ENCODE results near the gene RAD18. TPM values are rescaled to one million over a fixed set of nuclear protein-coding genes. Genes with fewer than 3 reads are reported as not detected.

Gene RAD18
- total and polyA plus RNA-seq, 4 donors, result 1.2 to 9.0 (median 4.3) TPM

DNA sequence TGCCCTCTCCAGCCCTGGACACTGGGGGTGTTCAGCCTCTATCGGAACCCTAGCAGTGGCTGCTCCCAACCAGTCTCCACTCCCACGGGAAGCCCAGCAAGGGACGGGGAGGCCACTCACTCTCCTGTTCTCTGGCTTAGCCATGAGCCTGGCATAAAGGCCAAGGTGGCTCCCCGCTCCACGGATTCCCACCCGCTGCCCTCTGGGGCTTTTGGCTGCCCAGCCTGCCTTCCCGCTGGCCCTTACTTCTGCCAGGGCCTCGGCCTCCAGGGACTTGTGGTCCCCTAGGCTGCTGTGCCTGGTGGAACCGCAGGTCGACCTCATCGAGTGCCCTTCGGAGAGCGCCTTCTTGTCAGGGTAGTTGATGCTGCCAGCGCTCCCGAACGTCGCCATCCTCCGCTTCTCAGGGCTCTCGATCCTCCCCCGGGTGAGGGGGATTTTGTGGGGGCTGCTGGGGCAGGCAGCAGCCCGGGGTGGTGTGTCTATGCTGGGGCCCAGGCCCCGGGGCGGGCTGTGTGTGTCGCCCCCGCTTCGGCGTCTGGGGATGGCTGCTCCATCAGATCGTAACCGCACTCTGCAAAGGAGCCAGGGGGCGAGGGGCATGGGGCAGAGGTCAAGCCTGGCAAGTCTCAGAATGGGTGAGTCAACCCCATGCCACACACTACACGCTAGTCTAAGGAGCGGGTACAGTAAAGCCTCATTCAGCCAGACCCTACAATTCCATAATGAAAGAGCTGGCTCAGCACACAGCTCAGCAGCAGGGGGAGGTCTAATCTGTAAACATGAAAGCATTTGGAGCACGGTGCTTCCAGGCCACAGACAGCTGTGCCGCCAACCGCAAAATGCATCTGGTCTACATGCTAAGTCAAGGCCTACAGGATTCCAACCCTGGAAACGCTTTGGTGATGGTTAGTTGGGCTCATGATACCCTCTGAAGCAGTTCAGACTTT, 27.3 kb upstream of the RAD18 start (continued):
- TF ChIP-seq FOXA1 (IDR thresholded peaks at IDR 0.05) (no peak), EGR1 (IDR thresholded peaks at IDR 0.05; ENCODE audit: low read depth in 2 of 2) (no peak), HNF4A (conservative IDR thresholded peaks at IDR 0.05) (no peak), HNF4G (IDR thresholded peaks at IDR 0.05) (no peak), NR2F2 (IDR thresholded peaks at IDR 0.05) (no peak), GABPA (IDR thresholded peaks at IDR 0.05 in 1 of 2, conservative IDR thresholded peaks at IDR 0.05 in 1 of 2) (no peak)
- TF ChIP-seq, protein P1, sequence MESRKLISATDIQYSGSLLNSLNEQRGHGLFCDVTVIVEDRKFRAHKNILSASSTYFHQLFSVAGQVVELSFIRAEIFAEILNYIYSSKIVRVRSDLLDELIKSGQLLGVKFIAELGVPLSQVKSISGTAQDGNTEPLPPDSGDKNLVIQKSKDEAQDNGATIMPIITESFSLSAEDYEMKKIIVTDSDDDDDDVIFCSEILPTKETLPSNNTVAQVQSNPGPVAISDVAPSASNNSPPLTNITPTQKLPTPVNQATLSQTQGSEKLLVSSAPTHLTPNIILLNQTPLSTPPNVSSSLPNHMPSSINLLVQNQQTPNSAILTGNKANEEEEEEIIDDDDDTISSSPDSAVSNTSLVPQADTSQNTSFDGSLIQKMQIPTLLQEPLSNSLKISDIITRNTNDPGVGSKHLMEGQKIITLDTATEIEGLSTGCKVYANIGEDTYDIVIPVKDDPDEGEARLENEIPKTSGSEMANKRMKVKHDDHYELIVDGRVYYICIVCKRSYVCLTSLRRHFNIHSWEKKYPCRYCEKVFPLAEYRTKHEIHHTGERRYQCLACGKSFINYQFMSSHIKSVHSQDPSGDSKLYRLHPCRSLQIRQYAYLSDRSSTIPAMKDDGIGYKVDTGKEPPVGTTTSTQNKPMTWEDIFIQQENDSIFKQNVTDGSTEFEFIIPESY (IDR thresholded peaks at IDR 0.05), result no peak
- TF ChIP-seq, protein P2, sequence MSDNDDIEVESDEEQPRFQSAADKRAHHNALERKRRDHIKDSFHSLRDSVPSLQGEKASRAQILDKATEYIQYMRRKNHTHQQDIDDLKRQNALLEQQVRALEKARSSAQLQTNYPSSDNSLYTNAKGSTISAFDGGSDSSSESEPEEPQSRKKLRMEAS (IDR thresholded peaks at IDR 0.05), result no peak

DNA sequence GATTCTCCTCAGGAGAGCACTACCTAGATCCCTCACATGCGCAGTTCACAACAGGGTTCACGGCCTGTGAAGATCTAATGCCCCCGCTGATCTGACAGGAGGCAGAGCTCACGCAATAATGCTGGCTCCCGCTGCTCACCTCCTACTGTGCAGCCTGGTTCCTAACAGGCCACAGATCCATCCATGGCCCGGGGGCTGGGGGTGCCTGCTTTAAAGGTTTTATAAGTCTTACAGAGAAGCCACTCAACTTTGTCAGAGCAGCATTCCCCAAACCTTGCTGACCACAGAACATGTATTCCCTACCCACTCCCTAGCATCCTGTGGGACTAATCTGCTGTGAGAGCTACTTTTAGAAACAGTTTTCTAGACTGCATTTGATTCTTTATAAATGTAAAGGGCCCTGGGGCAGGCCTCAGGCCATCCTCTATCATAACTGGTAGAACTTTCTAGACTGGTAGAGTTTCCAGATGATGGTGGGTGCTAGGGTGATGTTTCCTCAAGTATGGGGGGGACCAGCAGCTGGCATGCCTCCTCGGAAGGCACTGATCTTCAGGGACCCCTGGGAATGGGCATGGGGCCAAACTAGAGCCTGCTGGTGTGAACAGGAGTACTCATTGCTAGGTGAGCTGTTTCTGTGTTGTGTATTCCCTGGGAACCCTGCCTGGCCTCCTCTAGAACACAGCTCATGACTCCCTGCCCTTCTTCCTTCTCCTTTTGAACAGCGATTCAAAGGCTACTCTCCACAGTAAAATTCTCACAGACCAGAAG, 25.7 kb upstream of the RAD18 start:
- Histone ChIP-seq H3K4me1 (ENCODE audit: control insufficient read depth in 4 of 4, insufficient read depth in 4 of 4, low read length in 3 of 4) (no peaks in the 10 kb centered on the region), H3K36me3 (ENCODE audit: control insufficient read depth in 4 of 4, insufficient read depth in 3 of 4, low read depth in 1 of 4, low read length in 3 of 4) (no peaks in the 10 kb centered on the region), H3K9me3 (ENCODE audit: control insufficient read depth in 4 of 4, low read length in 3 of 4) (no peaks in the 10 kb centered on the region), H3K9ac (ENCODE audit: low read depth in 1 of 2, low read length in 2 of 2) (no peak overlapping the region), H3K27ac (ENCODE audit: low read depth in 1 of 2, low read length in 2 of 2) (no peak overlapping the region), H3K4me3 (ENCODE audit: low read depth in 1 of 3, low read length in 3 of 3) (no peak overlapping the region), H3K27me3 (ENCODE audit: control insufficient read depth in 4 of 4, insufficient read depth in 4 of 4, low read length in 3 of 4) (no peaks in the 10 kb centered on the region)
- no peak for DNase-seq (ENCODE audit: low spot score)
- WGBS, result 90% methylated on average over 8 of the region's 8 CpGs
- TF ChIP-seq RXRA (IDR thresholded peaks at IDR 0.05) (no peak), GABPA (IDR thresholded peaks at IDR 0.05 in 1 of 2, conservative IDR thresholded peaks at IDR 0.05 in 1 of 2) (no peak), EGR1 (IDR thresholded peaks at IDR 0.05; ENCODE audit: low read depth in 2 of 2) (no peak), JUND (IDR thresholded peaks at IDR 0.05) (no peak), HNF4A (conservative IDR thresholded peaks at IDR 0.05) (no peak), HNF4G (IDR thresholded peaks at IDR 0.05) (no peak), FOXA2 (IDR thresholded peaks at IDR 0.05) (no peak), YY1 (IDR thresholded peaks at IDR 0.05) (no peak), FOXA1 (IDR thresholded peaks at IDR 0.05) (no peak), RAD21 (IDR thresholded peaks at IDR 0.05) (no peak)
- TF ChIP-seq, protein P3, sequence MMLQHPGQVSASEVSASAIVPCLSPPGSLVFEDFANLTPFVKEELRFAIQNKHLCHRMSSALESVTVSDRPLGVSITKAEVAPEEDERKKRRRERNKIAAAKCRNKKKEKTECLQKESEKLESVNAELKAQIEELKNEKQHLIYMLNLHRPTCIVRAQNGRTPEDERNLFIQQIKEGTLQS (IDR thresholded peaks at IDR 0.05), result no peak
- TF ChIP-seq, protein P4, sequence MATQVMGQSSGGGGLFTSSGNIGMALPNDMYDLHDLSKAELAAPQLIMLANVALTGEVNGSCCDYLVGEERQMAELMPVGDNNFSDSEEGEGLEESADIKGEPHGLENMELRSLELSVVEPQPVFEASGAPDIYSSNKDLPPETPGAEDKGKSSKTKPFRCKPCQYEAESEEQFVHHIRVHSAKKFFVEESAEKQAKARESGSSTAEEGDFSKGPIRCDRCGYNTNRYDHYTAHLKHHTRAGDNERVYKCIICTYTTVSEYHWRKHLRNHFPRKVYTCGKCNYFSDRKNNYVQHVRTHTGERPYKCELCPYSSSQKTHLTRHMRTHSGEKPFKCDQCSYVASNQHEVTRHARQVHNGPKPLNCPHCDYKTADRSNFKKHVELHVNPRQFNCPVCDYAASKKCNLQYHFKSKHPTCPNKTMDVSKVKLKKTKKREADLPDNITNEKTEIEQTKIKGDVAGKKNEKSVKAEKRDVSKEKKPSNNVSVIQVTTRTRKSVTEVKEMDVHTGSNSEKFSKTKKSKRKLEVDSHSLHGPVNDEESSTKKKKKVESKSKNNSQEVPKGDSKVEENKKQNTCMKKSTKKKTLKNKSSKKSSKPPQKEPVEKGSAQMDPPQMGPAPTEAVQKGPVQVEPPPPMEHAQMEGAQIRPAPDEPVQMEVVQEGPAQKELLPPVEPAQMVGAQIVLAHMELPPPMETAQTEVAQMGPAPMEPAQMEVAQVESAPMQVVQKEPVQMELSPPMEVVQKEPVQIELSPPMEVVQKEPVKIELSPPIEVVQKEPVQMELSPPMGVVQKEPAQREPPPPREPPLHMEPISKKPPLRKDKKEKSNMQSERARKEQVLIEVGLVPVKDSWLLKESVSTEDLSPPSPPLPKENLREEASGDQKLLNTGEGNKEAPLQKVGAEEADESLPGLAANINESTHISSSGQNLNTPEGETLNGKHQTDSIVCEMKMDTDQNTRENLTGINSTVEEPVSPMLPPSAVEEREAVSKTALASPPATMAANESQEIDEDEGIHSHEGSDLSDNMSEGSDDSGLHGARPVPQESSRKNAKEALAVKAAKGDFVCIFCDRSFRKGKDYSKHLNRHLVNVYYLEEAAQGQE (IDR thresholded peaks at IDR 0.05), result no peak
- TF ChIP-seq, protein P5, sequence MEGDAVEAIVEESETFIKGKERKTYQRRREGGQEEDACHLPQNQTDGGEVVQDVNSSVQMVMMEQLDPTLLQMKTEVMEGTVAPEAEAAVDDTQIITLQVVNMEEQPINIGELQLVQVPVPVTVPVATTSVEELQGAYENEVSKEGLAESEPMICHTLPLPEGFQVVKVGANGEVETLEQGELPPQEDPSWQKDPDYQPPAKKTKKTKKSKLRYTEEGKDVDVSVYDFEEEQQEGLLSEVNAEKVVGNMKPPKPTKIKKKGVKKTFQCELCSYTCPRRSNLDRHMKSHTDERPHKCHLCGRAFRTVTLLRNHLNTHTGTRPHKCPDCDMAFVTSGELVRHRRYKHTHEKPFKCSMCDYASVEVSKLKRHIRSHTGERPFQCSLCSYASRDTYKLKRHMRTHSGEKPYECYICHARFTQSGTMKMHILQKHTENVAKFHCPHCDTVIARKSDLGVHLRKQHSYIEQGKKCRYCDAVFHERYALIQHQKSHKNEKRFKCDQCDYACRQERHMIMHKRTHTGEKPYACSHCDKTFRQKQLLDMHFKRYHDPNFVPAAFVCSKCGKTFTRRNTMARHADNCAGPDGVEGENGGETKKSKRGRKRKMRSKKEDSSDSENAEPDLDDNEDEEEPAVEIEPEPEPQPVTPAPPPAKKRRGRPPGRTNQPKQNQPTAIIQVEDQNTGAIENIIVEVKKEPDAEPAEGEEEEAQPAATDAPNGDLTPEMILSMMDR (IDR thresholded peaks at IDR 0.05; ENCODE audit: low read depth, low read length, missing input control), result no peak
- TF ChIP-seq, protein P2 (IDR thresholded peaks at IDR 0.05), result no peak

Data from liver (tissue), 9 donors.